DMS114 treated with DMSO at 0.1 percent for 48 hours (cell line): Measurements from ENCODE around the gene EPHA2.

ENCODE experiments used
- DNase-seq: peaks from one replicate; lab custom pipeline; 2025; ENCODE audit not compliant: unreplicated experiment; lab: John Stamatoyannopoulos, UW

The EPHA2 gene

DNA sequence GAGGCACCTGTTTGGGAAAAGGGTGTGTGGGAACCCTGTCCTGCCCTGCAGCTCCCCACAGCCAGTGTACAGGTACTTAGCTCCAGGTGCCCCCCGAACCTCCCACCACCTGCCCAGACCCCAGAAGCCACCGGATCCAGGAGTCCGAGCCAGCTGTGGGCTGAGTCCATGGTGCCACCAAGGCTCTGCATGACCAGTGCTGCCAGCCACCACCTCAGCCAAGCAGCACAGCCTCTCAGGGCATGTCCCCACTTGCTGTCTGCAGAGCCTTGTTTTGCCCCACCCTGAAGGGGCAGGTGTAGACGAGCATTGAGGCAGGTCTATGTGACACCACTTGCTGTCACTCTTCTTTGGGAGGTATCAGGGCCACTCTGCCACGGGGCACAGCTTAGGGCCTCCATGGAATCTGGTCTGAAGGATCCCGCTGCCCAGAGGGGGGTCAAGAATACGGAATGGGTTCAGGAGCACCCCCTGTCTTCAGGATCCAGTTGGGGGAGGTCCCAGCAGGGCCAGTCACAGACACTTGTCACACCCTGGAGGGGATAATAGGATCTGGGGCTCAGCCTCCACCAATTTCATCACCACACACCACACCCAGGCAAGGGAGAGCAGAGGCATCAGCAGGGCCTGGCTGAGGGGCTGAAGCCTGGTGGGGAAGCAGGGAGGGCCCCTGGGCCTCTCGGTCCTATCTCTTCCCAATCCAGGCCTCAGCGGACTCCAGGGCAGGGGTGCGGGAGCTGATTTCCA, 28.9 kb upstream of the EPHA2 start:
- DNase-seq = no peak

DNA sequence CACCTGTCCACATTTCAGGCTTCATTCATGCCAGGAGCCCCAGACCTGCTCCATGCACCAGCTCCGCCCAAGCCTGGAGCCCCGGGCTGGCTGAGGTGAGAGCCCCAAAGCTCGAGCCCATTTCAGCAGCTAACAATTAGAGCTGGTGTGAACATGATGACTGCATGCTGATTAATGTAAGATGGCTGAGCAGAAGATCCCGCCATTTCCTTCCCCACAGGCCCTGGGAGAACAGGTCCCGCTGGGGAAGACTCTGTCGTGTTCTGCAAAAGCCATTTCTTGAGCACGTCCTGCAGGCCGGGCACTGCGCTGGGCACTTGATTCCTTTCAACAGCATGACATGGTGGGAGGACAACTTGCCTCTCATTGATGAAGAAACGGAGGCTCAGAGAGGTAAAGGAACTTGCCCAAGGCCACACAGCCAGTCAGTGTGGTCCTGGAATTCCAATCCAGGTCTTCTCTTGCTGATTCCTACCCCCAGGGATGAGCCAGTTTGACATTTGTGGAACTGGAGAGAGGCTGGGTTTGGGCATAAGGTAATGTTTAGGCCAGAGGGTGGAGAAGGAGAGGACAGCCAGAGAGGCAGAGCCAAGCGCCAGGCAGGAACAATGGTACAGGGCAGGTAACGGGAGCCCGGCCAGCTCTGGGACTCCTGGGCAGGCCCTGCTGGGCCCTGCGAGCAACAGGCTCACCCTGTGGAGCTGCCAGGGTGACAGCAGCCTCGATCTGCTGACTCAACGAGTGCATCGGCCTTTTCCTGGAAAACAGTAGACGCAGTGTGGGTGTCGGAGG, 28.1 kb upstream of the EPHA2 start:
- no peak for DNase-seq

DNA sequence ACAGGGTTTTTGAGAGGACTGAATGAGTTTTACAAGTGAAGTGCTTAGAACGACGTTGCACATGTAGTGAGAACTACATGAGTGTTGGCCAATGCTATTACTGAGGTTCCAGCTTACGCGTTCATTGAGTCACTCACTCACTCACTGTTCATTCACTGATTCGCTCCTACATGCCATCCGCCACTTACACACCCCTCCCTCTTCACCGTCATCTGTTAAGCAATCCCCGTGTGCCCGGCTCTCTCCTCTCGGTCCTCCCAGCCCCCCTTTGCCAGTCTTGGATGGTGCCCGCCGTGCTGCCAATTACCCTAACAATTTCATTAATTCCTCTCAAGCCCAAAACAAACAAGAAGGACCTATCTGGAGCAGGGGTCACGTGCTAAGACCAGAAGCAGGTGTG, 27.3 kb upstream of the EPHA2 start:
- no peak for DNase-seq

DNA sequence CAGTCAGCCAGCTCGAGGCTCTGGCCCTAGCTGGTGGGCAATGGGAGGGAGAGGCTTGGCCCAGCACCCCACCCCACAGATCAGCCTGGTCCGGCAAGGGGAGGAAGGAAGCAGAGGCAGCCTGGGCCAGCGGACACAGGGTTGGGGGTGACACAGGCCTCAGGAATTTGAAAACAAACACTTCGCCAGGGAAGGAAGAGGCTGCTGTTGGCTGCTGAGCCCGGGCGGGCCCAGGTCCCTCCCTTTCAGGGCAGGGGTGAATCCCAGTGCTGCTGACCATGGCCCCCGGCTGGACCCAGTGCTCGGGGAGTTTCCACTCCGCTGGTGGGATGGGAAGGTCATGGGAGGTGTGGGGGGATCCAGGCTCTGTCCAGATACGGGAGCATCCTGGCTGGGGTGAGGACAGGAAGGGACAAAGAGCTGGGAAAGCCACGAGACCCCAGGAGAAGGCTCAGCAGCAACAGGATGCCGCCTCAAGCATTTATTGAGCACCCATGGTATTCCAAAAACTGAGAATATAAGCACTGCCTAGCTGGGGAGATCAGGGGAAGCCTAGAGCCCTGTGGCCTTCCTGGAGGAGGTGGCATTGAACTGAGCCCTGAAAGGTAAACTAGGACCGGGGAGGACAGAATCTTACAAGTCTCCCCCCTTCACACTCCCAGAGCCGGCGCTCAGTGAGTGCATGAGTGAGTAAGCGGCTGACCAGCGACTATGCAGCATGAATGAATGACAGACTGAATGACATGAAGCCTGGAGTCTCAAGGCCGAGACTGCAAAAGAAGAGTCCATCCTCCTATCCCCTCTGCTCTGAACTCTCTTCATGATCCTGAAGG, 26.2 kb upstream of the EPHA2 start:
- no peak for DNase-seq

DNA sequence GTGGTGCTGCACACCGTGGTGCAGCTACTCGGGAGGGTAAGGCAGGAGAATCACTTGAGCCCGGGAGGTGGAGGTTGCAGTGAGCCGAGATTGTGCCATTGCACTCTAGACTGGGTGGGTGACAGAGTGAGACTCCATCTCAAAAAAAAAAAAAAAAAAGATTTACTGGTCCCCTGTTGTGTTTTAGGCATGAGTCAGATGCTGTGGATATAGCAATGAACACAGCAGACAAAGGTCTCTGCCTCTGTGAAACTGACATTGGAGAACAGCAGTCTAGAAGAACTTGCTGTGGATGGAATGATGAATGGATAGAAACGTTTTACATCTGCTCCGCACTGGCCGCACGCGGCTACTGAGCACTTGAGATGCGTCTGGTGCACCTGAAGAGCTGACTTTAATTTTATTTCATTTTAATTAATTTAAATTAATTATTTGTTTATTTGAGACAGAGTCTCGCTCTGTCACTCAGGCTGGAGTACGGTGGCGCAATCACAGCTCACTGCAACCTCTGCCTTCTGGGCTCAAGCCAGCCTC, 24.5 kb upstream of the EPHA2 start:
- no peak for DNase-seq

DNA sequence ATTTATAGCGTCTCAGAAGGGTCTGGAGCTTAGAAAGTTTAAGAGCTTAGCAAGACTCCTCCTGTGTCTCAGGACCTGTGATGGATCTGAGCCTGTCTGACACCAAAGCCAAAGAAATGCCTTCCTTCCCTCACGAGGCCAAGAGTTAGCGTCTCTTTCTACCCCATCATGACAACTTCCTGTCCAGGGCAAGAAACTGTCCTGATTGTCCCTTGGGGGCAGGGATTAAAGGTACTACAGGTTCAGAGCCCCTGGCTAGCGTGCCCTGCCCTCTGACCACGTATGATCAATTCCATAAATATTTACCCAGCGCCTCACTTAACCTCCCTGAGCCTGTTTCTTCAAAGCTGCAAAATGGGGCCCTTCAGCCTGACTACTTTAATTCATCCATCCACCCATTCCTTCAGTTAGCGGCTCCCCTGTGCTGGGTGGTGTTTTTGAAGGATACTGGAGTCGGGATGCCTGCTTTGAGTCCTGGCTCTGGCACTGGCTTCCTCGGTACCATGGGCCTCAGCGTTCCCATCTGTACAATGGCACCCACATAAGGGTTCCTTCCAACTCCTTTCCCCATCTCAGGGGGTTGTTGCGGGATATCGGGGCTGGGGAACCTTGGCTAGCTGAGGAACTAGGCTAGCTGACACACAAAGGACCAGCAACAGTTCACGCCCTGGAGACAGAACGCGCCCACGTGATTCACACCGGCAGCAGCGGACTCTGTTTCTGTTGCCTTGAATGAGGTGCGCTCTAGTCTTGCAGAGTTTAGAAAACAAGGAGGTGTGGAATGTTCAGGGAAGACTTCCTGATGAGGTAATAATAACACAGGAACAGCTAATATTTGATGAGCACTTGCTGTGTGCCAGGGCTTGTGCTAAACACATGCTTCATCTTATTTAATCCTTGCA, 23.0 kb upstream of the EPHA2 start:
- DNase-seq = no peak

DNA sequence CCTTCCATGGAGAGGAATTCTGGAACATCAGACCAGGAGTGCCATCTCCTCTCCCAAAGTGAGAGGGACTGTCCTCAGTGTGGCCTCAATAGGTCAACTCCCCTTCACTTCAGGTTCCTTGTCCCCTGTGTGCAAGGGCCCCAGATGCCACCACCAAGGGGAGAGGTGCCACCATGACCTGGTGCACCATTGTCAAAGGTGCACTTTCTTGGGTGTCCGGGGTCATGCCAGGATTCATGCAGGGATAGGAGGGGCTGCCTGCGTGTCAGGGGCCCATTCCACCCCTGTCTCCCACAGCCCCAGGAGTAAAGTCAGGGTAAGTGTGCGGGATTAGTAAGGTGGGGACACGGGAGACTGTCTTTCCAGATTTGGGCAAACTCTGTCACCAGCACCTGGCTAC, 21.4 kb upstream of the EPHA2 start:
- no peak for DNase-seq

DNA sequence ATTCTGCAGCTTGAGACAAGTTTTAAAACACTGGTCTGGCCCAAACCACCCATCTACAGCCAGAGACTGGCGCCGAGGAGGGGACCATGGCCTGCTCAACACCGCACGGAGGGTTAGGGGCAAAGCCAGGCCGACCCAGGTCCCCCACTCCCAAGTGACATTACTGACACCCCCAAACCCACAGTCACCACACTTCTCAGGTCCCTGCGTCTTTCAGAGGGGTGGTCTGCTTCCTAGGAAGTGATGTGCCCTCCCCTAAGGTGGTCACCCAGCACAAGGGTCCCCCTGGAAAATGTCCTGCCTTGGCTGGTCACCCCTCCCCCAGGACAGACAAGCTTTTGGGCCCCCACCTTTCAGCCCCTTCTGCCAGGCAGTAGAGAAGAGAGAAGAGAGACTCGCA, 20.8 kb upstream of the EPHA2 start:
- DNase-seq = no peak

DNA sequence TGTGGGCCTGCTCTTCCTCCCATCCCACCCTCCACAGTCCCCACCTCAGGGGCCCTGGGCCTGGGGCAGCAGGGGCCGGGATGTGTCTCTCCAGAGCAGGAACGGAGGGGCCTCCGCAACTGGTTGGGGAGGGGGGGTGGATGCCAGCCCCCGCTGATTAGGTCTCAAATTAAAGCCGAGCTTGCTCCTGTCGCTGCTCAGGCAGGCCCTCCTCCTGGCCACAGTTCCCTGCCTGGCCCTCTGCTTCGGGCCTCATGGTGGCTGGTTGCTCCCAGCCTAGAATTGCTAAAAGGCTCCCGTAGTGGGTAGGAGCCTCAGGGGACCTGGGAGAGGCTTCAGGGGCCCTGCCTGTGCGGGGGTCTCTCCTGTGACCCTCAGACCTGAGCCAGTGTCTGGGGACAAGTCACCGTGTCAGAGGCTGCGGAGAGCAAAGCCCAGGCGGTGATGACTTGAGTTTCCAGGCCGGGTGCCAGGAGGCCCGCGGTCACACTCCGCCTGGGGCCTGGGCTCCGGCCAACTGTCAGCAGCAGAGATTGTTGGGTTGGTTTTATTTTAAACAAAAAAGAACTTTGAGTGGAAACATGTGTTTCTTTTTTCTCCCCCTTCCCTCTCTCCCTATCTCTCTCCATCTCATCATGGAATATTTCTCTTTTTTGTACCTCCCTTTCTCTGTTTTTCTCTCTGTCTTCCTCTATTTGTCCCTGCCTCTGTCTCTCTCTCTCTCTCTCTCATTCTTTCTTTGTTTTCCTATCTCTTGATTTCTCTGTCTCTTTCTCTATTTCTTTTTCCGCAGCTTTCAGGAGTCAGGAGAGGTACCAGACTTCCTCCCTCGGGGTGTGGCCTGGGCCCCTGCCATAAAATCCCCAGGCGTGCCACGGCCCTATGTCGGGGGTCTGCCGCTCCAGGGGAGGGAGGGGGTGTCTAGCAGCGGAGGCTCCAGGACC, 20.0 kb upstream of the EPHA2 start:
- no peak for DNase-seq

DNA sequence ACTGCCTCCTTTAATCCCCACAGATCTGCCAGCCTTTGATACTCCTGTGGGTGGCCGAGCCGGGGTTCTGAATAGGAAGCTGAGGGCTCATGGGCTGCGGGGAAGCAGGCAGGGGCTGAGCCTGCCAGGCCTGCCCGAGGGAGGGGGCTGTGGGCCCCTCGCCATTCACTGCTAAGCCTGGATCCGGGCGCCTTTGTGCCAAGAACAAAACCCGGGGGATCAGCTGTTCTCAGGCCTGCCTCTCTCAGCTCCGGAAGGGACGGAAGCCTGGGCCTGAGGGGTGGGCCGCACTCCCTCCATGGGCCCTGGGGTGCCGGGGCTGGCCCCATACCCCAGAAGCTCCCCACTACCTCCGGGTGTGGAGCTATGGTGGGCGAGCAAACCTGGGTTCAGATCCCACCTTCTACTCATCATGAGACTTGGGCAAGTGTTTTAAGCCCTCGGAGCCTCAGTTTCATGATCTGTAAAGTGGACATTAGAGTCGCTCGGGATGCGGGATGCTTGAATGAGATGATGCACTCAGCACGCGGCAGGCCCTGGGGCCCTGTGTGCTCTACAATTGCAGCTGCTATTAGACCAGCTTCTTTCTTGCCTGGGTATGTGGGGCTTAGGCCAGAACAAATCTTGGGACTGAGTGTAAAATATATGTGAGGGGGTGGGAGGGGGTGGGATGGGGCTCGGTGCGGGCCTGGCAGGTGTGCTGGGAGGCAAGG, 19.2 kb upstream of the EPHA2 start:
- DNase-seq = no peak

DNA sequence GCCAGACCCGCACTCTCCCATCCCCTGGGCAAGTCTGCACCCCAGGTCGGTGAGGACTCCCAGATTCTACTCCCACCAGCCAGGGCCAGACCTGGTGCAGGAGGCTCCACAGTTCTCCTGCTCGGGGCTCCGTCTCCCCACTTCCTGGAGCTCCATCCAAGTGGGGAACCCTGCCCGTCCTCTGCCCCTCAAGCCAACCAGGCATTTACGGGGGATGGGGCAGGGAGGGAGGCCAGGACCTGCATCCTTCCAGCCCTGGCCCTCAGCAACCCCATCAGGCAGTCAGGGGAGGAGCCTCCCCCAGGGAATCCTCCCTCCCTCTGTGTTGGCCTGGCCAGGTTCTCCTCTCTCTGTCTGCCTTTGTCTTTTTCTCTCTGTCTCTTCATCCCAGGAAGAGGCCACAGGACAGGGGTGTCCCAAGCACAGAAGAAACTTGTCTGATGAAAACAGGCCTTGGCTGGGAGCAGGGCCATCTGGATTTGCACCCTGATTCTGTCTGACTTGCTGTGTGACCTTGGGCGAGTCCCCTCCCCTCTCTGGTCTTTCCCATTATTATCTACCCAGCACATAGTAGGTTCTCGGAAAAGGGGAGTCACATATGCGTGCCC, 18.5 kb upstream of the EPHA2 start:
- no peak for DNase-seq

DNA sequence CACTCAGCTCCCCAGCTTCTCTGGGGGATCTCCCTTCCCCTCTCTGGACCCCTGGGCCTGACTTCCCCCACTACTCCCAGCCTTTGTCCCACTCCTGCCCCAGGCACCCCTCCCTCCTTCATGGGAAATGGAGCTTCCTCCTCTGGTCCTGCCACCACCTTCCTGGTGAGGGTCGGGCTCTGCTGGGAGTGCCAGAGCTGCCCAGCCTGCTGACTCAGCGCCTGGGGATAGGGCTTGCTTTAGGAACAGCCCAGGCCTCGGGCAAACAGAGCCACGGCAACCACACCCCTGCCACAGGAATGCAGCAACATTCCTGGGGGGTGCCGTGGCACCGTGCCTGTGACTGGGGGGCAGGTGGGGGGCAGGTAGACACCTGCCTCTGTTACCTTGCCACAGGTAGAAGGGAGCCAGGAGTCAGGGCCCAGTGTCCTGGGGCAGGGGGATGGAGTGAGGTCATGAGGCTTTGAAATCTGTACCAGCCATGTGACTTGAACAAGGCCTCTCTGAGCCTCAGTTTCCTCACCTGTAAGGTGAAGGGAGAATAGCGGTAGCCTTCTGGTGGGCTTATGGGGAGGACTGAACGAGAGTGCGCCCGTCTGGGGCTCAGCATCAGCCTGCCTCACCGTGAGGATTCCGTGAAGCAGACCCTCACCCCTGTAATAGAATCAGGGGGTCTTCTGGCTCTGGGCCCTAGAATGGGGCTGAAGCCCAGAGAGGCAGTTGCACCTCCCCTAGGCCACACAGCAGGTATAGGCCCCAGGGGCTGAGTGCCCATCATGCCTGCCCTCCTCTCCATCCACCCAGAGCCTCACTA, 17.8 kb upstream of the EPHA2 start:
- no peak for DNase-seq

DNA sequence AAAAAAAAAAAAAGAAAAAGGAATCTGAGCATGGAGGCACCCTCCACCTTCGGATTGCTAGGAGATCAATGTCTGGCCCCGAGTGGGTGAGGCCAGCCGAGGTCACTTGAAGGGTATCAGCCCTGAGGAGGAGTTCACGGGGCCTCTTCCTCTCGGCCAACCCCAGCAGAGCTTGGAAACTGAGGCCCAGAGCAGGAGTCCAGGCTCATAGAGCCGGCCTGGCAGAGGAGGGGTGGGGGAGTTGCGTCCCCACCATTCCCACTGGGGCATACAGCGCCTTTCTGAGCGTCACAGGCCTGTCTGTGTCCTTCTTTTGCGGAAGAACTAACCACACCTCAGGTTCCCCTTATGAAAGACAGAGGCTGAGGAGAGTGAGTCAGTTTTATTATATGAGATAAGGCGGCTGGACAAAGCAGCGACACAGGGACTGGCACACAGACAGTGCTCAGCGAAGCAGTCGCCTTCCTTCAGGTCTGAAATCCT, 17.1 kb upstream of the EPHA2 start:
- DNase-seq = no peak

DNA sequence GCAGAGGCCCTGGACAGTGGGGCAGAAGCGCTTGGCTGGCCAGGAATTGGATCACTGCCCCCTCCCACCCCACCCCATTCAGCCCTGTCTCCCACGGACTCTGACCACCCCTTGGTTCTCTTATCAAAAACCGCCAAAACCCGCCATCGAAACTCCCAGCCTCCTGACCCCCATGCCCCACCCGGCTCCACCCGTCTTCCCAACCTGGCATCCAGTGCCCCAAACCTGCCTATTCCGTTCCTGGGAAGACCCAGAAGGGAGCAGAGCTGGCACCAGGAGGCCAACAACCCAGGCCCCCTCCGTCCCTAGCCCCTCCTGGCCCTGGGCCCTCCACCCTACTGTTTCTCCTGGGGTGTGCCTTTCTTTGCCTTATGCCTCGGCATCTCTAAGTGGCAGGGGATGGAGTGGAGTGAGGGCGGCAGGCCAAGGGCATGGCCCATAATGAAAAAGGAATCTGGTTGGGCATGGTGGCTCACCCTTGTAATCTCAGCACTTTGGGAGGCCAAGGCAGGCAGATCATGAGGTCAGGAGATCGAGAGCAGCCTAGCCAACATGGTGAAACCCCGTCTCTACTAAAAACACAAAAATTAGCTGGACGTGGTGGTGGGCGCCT, 16.5 kb upstream of the EPHA2 start:
- no peak for DNase-seq

DNA sequence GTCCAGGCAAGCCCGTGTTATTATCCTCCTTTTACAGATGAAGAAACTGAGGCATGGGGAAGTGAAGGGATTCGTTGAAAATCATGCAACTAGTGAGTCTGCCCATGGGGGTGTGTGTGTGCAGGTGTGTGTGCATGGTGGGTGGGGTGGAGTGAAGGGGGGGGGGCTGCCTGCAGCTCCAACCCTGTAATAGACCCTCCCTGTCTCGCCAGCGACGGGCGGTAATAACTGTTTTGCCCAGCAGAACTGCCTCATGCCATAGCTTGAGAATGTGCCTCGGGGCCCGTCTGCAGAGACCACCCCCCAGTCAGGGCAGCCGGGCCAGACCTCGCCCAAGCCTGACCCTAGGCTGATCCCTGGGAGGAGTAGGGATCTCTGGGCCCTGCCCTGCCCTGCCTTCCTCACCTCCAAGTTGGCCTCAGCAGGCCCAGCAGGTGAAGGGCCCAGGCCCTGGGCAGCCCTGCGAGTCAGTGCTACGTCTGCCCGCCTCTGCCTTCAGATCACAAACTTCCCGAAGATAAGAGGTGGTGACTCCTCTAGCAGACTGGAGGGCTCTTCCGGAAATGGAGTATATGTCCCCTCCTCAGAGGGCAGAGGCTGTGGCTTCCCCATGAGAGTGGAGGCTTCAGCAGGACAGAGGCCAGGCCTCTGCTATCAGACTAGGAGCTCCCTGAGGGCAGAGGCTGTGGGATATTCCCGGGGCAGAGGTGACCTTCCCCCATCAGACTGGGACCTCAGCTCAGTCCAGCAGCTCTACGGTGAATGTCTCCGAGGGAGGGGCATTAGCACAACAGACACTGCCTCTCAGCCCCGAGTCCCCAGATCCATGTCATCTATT, 15.7 kb upstream of the EPHA2 start:
- no peak for DNase-seq

DNA sequence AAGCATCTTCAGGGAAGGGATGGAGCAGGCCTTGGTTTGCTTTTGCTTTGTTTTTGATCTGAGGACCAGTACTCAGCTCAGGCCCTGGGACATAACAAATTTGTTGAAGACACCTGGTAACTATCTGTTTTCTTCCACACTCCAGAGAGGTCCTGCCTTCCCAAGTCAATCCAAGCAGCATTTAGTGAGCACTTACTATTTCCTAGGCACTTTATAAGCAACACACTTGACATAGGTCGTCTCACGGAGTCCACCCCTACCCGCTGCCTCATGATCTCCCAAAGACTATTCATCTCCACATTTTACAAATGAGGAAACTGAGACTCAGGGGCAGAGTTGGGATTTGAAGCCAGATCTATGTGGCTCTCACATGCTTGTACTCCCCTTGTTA, 14.4 kb upstream of the EPHA2 start:
- DNase-seq = no peak
